Femur (tissue), 1 donor: Measurements from ENCODE around the gene PRCP.

Experiments
- DNase-seq: peaks from one replicate; pipeline ENCODE4 v3.0.0-alpha.2; 2017

Gene PRCP

DNA sequence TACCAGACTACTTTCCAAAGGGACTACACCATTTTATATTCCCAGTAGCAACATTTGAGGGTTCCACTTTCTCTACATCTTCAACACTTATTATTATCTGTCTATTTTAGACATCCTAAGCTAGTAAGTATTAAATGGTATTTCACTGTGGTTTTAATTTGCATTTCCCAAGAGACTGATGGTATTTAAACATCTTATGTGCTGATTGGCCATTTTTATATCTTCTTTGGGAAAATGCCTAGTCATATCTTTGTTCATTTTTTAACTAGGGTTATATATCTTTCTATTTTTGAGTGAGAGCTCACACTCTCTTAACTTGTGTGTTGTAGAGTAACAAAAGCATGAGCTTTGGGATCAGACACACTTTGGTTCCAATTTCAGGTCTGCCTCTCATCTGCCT lies 73.7 kb downstream of the PRCP start:
- DNase-seq = no peak

GRCh38 chr11:82823647-82824619 lies 76.3 kb downstream of the PRCP start:
- peak; percentile 29 for DNase-seq

GRCh38 chr11:82818409-82819043 lies 81.7 kb downstream of the PRCP start:
- no peak for DNase-seq

DNA sequence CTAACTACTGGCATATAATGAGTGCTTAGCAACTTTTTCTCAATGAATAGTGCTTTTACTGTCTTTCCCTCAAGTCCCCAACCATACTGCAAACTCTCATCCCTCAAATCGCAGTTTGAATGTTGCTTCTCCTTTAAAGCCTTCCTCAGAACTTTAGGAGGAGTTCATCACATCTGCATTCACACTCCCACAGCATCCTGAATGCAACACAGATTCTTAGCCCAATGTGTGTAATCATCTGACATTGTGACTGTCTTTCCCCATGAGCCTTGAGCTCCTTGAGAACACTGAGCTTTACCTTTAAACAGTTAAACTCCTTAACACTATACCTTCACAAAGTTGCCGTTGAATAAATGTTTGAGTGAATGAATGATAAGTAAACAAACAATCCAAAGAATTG lies 84.8 kb downstream of the PRCP start:
- DNase-seq = no peak

DNA sequence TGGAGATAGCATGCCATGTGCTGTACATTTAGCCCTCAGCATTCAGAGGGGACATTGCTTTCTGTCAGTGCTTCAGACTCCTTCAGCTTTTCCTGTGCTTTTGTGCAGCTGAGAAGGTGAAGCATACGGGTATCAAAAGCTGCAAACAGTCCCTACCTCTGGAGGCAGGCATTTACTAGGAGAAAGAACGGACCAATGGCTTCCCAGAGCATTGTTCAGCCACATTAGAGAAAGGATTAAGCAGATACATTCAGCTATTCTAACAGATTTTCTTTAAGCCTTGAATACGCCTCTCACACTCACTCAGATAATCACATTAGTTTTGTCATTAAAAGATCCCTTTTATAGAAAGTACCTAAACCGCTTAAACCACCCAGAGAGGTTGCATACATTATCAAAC lies 85.9 kb downstream of the PRCP start:
- DNase-seq = no peak

- DNase-seq = no peak
Observed at GRCh38 chr11:82811369-82811768, 88.9 kb downstream of the PRCP start.

- no peak for DNase-seq
Observed at GRCh38 chr11:82810738-82811137, 89.5 kb downstream of the PRCP start.

DNA sequence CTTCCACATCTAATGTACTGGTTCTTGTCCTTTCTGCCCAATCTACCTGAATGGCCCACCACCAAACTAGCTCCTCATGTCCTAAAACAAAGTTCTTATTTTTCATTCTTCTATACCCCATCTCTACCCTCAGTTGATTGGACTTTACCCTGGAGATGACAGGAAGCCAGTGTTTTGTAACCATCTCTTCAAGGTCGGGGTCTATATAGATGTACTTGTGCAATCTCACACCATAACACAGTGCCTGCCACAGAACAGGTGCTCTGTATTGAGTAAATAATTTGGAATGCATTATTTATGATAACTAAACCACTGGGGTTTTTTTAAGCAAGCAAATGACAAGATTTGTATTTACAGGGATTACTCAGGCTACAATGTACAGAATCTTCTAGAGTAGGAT lies 89.9 kb downstream of the PRCP start:
- DNase-seq = no peak

GRCh38 chr11:82807646-82808045 lies 92.6 kb downstream of the PRCP start:
- no peak for DNase-seq

DNA sequence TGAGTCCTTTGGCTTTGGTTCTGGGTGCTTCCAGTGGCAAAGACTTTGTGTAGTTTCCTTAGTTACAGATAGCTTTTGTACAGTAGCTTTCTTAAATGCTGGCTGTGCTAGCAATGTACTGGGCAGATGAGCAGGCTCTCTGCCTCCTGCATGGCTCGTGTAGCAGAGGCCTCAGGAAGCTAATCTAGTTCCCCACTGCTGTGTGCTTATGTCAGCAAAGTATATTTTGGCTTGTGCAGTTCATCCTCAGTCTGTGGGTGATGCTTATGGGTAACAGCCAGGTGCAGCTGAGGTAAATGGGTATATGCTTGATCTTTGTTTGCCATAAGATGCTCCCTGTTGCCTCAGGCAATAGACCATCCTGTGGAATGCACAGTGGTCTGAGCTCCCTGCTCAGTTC lies 97.5 kb downstream of the PRCP start:
- no peak for DNase-seq

GRCh38 chr11:82796998-82797961 lies 103.0 kb downstream of the PRCP start:
- peak; percentile 26 for DNase-seq

- no peak for DNase-seq
Observed at GRCh38 chr11:82794490-82794889, 105.7 kb downstream of the PRCP start.

- DNase-seq = no peak
Observed at GRCh38 chr11:82792822-82793569, 107.2 kb downstream of the PRCP start.

DNA sequence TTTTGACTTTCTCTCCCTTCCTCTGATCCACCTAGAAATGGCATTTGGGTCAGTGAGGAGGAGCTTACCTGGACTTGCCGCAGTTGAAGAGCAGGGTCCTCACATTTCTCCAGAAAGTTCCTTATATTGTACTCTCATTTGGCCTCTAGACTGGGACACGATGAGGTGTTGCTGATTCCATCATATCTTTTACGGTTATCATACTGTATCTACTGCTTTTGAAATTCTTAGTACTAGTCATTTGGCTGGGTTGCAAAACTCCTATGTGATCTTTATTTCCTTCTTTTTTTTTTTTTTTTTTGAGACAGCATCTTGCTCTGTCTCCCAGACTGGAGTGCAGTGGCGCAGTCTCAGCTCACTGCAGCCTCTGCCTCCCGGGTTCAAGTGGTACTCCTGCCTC lies 107.9 kb downstream of the PRCP start:
- no peak for DNase-seq

- DNase-seq = no peak
Observed at GRCh38 chr11:82791779-82792178, 108.5 kb downstream of the PRCP start.

GRCh38 chr11:82790723-82791484 lies 109.3 kb downstream of the PRCP start:
- DNase-seq = peak; percentile 32

DNA sequence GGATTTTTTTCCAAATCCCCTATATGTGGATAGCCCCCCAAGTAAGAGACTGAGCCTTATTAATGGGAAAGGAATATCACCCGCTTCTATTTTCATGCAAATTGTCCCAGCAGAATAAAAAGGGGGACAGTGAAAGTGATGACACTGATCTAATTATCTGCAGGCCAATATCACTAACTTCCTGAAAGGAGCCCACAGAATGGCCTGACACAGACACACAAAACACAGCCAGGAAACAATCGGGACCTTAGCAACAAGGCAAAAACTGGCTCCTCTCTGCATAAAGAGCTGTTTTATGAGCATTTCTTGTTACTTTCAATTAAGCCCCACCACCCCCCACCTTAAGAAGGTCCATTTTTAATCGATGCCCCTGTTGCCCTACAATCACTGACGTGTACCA lies 112.2 kb downstream of the PRCP start:
- DNase-seq = no peak

DNA sequence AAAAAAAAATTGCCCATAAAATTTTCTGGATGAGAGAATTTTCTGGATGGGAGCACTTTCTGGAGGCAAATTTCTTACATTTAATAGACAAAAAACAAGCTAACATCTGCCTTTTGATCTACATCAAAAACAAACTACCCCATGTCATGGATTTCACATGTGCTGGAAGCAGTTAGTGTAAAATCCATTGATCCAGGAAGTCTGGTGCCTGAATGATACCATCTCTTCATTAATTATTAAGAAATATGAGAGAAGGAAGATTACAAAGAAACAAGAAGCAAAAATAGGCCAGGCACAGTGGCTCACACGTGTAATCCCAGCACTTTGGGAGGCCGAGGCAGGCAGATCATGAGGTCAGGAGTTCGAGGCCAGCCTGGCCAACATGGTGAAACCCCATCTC lies 113.4 kb downstream of the PRCP start:
- DNase-seq = no peak

- no peak for DNase-seq
Observed at GRCh38 chr11:82786001-82786400, 114.2 kb downstream of the PRCP start.

DNA sequence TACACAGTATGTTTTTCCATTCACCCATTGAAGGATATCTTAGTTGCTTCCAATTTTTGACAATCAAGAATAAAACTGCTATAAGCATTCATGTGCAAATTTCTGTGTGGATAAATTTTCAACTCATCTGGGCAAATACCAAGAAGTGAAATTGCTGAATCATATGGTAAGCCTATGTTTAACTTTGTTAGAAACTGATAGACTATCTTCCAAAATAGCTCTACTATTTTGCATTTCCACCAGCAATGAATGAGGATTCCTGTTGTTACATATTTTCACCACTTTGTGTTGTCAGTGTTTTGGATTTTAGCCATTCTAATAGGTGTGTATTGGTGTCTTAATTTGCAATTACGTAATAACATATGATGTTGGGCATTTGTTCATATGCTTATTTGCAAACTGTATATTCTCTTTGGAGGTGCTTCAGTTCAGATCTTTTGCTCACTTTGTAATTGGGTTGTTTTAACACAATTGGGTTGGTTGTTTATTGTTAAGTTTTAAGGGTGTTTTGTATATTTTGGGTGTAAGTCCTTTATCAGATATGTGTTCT lies 117.3 kb downstream of the PRCP start:
- no peak for DNase-seq

DNA sequence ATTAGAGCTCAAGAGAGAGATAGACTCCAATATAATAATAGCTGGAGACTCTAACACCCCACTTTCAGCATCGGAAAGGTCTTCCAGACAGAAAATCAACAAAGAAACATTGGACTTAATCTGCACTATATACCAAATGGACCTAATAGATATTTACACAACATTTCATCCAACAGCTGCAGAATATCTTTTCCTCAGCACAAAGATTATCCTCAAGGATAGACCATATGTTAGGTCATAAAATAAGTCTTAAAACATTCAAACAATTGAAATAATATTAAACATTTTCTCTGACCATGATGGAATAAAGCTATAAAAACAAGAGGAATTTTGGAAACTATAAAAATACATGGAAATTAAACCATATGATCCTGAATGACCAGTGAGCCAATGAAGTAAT lies 121.5 kb downstream of the PRCP start:
- no peak for DNase-seq
